Measurements from ENCODE around the gene PHYH.

GRCh38 chr10:13241613-13242012 lies 58.3 kb downstream of the PHYH start:
- no peak for TF ChIP-seq POLR2AphosphoS5 (IDR thresholded peaks at IDR 0.05)
- TF ChIP-seq, protein P1, sequence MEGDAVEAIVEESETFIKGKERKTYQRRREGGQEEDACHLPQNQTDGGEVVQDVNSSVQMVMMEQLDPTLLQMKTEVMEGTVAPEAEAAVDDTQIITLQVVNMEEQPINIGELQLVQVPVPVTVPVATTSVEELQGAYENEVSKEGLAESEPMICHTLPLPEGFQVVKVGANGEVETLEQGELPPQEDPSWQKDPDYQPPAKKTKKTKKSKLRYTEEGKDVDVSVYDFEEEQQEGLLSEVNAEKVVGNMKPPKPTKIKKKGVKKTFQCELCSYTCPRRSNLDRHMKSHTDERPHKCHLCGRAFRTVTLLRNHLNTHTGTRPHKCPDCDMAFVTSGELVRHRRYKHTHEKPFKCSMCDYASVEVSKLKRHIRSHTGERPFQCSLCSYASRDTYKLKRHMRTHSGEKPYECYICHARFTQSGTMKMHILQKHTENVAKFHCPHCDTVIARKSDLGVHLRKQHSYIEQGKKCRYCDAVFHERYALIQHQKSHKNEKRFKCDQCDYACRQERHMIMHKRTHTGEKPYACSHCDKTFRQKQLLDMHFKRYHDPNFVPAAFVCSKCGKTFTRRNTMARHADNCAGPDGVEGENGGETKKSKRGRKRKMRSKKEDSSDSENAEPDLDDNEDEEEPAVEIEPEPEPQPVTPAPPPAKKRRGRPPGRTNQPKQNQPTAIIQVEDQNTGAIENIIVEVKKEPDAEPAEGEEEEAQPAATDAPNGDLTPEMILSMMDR (IDR thresholded peaks at IDR 0.05): no peak
- no peak for TF ChIP-seq POLR2A (IDR thresholded peaks at IDR 0.05)

Data from transverse colon (tissue), 4 donors.